GM21381 (cell line): ENCODE results near the gene STAT1.

Source experiments
- ATAC-seq: cut with Tn5 transposase; IDR thresholded peaks from one replicate; pipeline ENCODE4 v1.9.1; 2021; ENCODE audit warnings: mild to moderate bottlenecking, moderate library complexity; ENCODE audit not compliant: unreplicated experiment

Gene STAT1

GRCh38 chr2:190927301-190927700, 86.7 kb downstream of the STAT1 start:
- ATAC-seq: no peak

- no peak for ATAC-seq
Observed at GRCh38 chr2:190922376-190922775, 91.6 kb downstream of the STAT1 start.

- ATAC-seq: no peak
Observed at GRCh38 chr2:190920085-190920484, 93.9 kb downstream of the STAT1 start.
